GM23248 (cell line): ENCODE results near the gene CAMKMT.

Source experiments
- EZH2 ChIP-seq: fragments of 200-600 bp; sonication (generic); IDR thresholded peaks from 2 replicates; pipeline ENCODE4 v1.6.1; 2018; ENCODE audit warnings: antibody characterized with exemption, mild to moderate bottlenecking; ENCODE audit not compliant: insufficient read depth, poor library complexity, severe bottlenecking
- EZH2phosphoT487 ChIP-seq: fragments of 200-600 bp; sonication (generic); IDR thresholded peaks from 2 replicates; pipeline ENCODE4 v1.6.1; 2018; ENCODE audit warnings: antibody characterized with exemption, moderate library complexity, mild to moderate bottlenecking, low read depth; ENCODE audit not compliant: insufficient read depth

DNA sequence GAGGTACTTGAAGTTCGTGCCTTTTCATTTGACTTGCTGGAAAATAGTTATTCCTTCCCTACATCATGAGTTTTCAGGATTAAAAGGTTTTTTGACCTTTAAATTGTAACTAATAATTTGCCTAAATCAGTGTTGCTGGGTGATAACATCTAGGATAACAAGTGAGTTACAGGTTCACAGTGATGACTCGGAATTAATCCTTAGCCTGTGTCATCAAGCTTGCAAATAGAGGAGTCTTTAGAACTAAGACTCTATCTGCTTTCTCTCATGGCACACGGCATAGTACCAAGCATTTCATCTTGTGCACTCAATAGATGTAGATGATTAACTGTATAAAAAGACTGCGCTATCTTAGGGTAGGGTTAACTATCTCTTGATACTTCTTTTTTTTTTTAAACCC is 79.5 kb downstream of the CAMKMT start:
- TF ChIP-seq EZH2phosphoT487 = no peak
- no peak for TF ChIP-seq EZH2
